Hepatocyte (in vitro differentiated cells): ENCODE data around the gene FLOT2. TPM values are rescaled to one million over a fixed set of nuclear protein-coding genes. Genes with fewer than 3 reads are reported as not detected.

ENCODE experiments used
- DNase-seq: peaks from one replicate; pipeline ENCODE4 v3.0.0-alpha.2; 2016; ENCODE audit warnings: low spot score
- H2AFZ ChIP-seq: fragments of 200-600 bp; sonication (generic); 2 replicates; pipeline ENCODE4 v1.6.0; 2016; ENCODE audit warnings: antibody characterized with exemption, mild to moderate bottlenecking
- H3K27ac ChIP-seq: fragments of 200-600 bp; sonication (generic); 2 replicates; pipeline ENCODE4 v1.5.1; 2016; ENCODE audit warnings: mild to moderate bottlenecking
- H3K27me3 ChIP-seq: fragments of 200-600 bp; sonication (generic); 2 replicates; pipeline ENCODE4 v1.6.1; 2016
- H3K36me3 ChIP-seq: fragments of 200-600 bp; sonication (generic); replicated peaks from 2 replicates; pipeline ENCODE4 v1.5.1; 2016; ENCODE audit warnings: low read depth; ENCODE audit not compliant: insufficient read depth
- H3K4me1 ChIP-seq: fragments of 200-600 bp; sonication (generic); 2 replicates; pipeline ENCODE4 v1.5.1; 2016; ENCODE audit warnings: mild to moderate bottlenecking, moderate library complexity; ENCODE audit not compliant: insufficient read depth
- H3K4me2 ChIP-seq: fragments of 200-600 bp; sonication (generic); 2 replicates; pipeline ENCODE4 v1.6.0; 2016
- H3K4me3 ChIP-seq: fragments of 200-600 bp; sonication (generic); 2 replicates; pipeline ENCODE4 v1.5.1; 2016; ENCODE audit warnings: mild to moderate bottlenecking
- H3K79me2 ChIP-seq: fragments of 200-600 bp; sonication (generic); 2 replicates; pipeline ENCODE4 v1.6.0; 2017; ENCODE audit warnings: mild to moderate bottlenecking
- H3K9me2 ChIP-seq: fragments of 200-600 bp; sonication (generic); replicated peaks from 2 replicates; pipeline ENCODE4 v1.6.0; 2017; ENCODE audit warnings: mild to moderate bottlenecking; ENCODE audit not compliant: insufficient read depth
- H3K9me3 ChIP-seq: fragments of 200-600 bp; sonication (generic); 2 replicates; pipeline ENCODE4 v1.5.1; 2016; ENCODE audit warnings: low read depth, mild to moderate bottlenecking
- H4K20me1 ChIP-seq: fragments of 200-600 bp; sonication (generic); 2 replicates; pipeline ENCODE4 v1.6.0; 2016; ENCODE audit warnings: mild to moderate bottlenecking; ENCODE audit not compliant: insufficient read depth, poor library complexity, severe bottlenecking
- CTCF ChIP-seq: fragments of 200-600 bp; sonication (generic); IDR thresholded peaks from 2 replicates; pipeline ENCODE4 v1.5.1; 2016; ENCODE audit warnings: antibody characterized with exemption, mild to moderate bottlenecking; ENCODE audit not compliant: poor library complexity
- EZH2 ChIP-seq: fragments of 200-600 bp; sonication (generic); IDR thresholded peaks from 2 replicates; pipeline ENCODE4 v1.6.1; 2016; ENCODE audit warnings: antibody characterized with exemption, mild to moderate bottlenecking, borderline replicate concordance
- EZH2phosphoT487 ChIP-seq: fragments of 200-600 bp; sonication (generic); IDR thresholded peaks from one replicate; pipeline ENCODE4 v1.6.1; 2018; ENCODE audit warnings: antibody characterized with exemption, mild to moderate bottlenecking, low read depth, moderate library complexity; ENCODE audit not compliant: unreplicated experiment, severe bottlenecking
- WGBS: methylation state at CpG from one replicate; pipeline ENCODE4 v1.1.6; 2016; ENCODE audit warnings: low lambda C conversion rate; ENCODE audit errors: missing lambda C conversion rate; 5-methylcytosine and 5-hydroxymethylcytosine counted together
- polyA plus RNA-seq: library from polyadenylated mRNA; unstranded; fragments of >200 nt; fragmentation: Nextera tagmentation; extraction: Ambion mirVana; gene quantifications from 2 replicates; pipeline ENCODE4 v1.2.1, GENCODE V29; 2016
- total RNA-seq: library from RNA; depleted of rRNA; stranded (reverse); fragments of >200 nt; gene quantifications from 2 replicates; pipeline ENCODE4 v1.2.3, GENCODE V29; 2014

The FLOT2 gene
- total and polyA plus RNA-seq, 2 experiments from 2014 or later, result 42.0 to 64.0 TPM

- H3K4me2 ChIP-seq, result peak overlapping the region; percentile 42
- TF ChIP-seq CTCF (no peak), EZH2phosphoT487 (no peak), EZH2 (no peak)
Observed at GRCh38 chr17:28907709-28908475, 10.4 kb upstream of the FLOT2 start.

GRCh38 chr17:28906706-28907438, 9.3 kb upstream of the FLOT2 start:
- Histone ChIP-seq H3K4me3 (no peak overlapping the region), H3K9me3 (no peaks in the 10 kb centered on the region), H2AFZ (no peak overlapping the region), H3K4me2 (no peak overlapping the region), H3K36me3 (no peaks in the 10 kb centered on the region), H4K20me1 (no peaks in the 10 kb centered on the region), H3K27ac (no peak overlapping the region), H3K79me2 (peaks cover 5% of the 10 kb centered on the region), H3K4me1 (peaks cover 5% of the 10 kb centered on the region), H3K9me2 (no peaks in the 10 kb centered on the region), H3K27me3 (no peaks in the 10 kb centered on the region)
- TF ChIP-seq CTCF, result no peak
- TF ChIP-seq EZH2, result no peak
- no peak for TF ChIP-seq EZH2phosphoT487
- no peak for DNase-seq
- 85% methylated on average over 7 of the region's 7 CpGs for WGBS

More at GRCh38 chr17:28907709-28908475, 10.4 kb upstream of the FLOT2 start:
- DNase-seq, result no peak
- no peaks in the 10 kb centered on the region for H3K27me3 ChIP-seq
- H3K4me1 ChIP-seq, result peaks cover 9% of the 10 kb centered on the region
- H3K4me3 ChIP-seq, result no peak overlapping the region
- no peak overlapping the region for H2AFZ ChIP-seq
- H3K9me3 ChIP-seq, result no peaks in the 10 kb centered on the region
- H4K20me1 ChIP-seq, result no peaks in the 10 kb centered on the region
- H3K9me2 ChIP-seq, result no peaks in the 10 kb centered on the region
- peak overlapping the region; percentile 81 for H3K27ac ChIP-seq
- H3K36me3 ChIP-seq, result peaks cover 4% of the 10 kb centered on the region
- 94% methylated on average over 3 of the region's 3 CpGs for WGBS
- H3K79me2 ChIP-seq, result peaks cover 4% of the 10 kb centered on the region

- H3K4me3 ChIP-seq, result no peak overlapping the region
- H3K27me3 ChIP-seq, result no peaks in the 10 kb centered on the region
- H3K4me1 ChIP-seq, result peaks cover 5% of the 10 kb centered on the region
- DNase-seq, result no peak
- H4K20me1 ChIP-seq, result no peaks in the 10 kb centered on the region
- H3K36me3 ChIP-seq, result no peaks in the 10 kb centered on the region
- H3K9me3 ChIP-seq, result no peaks in the 10 kb centered on the region
- H3K27ac ChIP-seq, result no peak overlapping the region
- TF ChIP-seq CTCF (no peak), EZH2 (no peak), EZH2phosphoT487 (no peak)
- peaks cover 8% of the 10 kb centered on the region for H3K79me2 ChIP-seq
- H2AFZ ChIP-seq, result no peak overlapping the region
- H3K4me2 ChIP-seq, result no peak overlapping the region
- 93% methylated on average over 9 of the region's 9 CpGs for WGBS
- no peaks in the 10 kb centered on the region for H3K9me2 ChIP-seq
Observed at GRCh38 chr17:28906276-28906675, 8.7 kb upstream of the FLOT2 start.
